OCI-LY3 (cell line): ENCODE measurements around the gene ANO10.

Experiments
- CTCF ChIP-seq: fragments of 200-600, 300-600 bp; sonication (generic); IDR thresholded peaks from 2 replicates; pipeline ENCODE4 v1.5.1; 2014; ENCODE audit warnings: antibody characterized with exemption, low read length, low read depth
- EZH2phosphoT487 ChIP-seq: fragments of 200-600 bp; shearing (Covaris generic); IDR thresholded peaks from 2 replicates; pipeline ENCODE4 v1.6.1; 2018; ENCODE audit warnings: antibody characterized with exemption, mixed run types, low read depth

DNA sequence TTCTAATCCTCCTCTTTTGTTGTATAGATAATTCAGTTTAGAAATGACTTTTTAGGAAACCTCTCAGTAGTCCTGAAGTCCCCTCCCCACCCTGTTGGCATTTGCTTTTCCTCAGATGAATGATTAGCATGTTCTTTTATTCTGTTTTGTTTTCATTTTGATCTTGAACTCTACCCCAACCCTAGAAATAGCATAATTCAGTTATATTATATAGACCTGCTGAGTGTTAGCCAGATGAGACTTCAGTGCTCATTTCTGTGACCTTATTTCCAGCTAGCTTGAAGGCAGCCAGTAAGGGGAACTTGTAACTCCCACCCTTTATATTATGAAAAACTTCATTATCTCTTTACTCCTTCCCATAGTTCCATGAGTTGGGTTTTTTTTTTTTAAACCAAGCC, 294.2 kb downstream of the ANO10 start:
- TF ChIP-seq CTCF (no peak), EZH2phosphoT487 (no peak)
